Ammon's horn (tissue), 1 donor: ENCODE data around the gene ZDHHC1.

ENCODE experiments used
- DNase-seq: peaks from one replicate; pipeline ENCODE4 v3.0.0-alpha.2; 2016; ENCODE audit warnings: low spot score

The ZDHHC1 gene

DNA sequence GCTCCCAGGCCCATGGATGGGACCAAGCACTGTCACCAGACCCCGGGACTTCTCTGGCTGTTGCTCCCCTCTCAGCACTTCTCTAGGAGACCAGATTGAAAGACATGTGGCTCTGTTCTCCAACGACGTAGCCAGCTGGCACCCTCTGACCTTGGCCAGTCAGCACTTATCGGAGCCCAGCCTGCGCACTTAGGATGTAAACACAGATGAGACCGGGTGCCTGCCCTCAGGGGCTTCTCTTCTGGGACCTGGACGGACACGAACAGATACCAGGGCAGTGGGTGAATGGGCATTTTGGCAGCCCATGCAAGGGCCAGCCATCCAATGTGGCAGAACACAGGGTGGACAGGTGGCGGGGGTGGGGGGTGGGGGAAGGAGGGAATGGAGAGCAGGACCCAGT, 6.6 kb downstream of the ZDHHC1 start:
- DNase-seq: no peak

DNA sequence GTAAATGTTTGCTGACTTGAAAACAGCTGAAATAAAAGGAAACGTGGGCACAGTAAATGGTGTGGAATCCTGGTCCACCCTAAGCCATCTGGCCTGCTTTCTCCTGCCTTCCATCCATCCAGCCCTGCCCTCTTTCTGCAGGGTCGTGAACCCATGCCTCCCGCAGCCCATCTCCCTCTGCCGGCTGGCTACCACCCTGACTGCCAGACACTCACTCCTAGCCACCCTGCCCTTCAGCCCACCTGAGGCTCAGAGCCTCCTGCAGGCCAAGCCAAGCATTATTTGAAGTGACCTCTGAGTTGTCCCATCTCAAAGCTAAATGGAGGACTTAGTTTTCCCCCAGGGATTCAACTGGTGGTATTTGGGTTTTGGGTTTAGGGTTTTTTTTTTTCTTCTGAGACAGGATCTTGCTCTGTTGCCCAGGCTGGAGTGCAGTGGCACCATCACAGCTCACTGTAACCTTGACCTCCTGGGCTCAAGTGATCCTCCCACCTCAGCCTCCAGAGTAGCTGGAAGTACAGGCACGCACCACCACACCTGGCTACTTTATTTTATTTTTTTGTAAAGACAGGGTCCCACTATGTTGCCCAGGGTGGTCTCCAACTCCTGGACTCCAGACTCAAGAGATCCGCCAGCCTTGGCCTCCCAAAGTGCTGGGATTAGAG, 8.4 kb downstream of the ZDHHC1 start:
- DNase-seq: no peak

DNA sequence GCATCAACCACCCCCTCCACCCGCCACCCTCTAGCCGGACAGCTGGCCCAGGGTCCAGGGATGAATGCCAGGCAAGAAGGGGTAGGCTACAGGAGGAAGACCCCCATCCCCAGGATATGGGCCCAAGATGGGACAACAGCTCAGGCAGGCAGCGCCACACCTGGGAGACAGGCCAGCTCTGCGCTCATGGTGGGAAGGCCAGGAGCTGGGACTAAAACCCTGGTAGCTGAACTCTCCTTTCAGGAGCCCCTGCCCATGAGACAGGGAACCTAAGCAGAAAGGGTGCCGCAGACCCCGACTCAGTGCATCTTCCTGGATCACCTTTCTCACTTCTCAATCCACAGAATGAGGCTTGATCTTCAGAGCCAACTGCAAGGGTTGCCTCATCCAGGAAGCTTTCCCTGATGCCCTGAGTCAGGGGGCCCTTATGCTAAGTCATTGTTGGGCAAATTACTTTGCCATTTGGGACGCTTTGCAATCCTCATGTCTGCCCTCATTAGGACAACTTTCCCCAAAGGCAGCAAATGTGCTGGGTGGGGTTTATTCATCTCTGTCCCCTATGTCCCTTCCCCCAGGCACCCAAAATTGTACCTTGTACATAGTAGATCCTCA, 9.0 kb downstream of the ZDHHC1 start:
- DNase-seq: no peak

DNA sequence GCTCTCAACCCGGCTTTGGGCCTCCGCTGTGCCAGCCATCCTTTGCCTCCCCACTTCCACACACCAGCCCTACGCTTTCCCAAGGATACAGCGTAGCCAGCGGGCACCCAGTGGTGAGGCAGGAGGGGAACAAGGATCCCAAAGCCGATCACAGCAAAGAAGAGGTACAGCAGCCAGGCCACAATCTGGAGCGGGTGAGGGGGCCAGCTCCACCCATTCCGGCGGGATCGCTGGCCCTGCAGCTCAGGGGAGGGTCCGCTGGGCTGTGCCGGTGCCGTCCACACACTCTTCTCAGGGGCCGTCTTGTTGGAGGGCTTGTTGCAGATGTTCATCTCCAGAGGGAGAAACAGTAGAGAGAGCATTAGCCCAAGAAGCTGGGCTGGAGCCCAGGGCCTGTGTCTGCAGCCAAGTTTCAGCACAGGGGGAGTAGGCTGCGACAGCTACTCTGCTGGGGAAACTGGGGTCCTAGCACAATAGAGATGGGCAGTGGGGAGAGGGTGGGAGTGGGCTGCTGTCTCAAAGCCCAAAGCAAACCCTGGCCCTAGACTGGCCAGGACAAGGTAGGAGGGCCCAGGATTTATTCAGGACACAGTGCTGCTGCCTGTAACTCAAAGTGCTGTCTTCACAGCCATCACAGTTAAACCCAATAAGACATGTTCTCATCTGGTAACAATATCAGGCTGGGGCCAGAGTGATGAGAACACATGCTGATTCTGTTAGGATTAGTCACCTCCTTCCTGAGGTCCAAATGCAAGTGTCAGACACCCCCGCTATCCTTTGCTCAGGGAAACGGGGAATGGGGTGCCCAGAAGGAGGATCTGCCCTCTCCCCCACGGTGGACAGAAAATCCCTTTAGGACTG, 9.9 kb downstream of the ZDHHC1 start:
- DNase-seq: peak; percentile 49

DNA sequence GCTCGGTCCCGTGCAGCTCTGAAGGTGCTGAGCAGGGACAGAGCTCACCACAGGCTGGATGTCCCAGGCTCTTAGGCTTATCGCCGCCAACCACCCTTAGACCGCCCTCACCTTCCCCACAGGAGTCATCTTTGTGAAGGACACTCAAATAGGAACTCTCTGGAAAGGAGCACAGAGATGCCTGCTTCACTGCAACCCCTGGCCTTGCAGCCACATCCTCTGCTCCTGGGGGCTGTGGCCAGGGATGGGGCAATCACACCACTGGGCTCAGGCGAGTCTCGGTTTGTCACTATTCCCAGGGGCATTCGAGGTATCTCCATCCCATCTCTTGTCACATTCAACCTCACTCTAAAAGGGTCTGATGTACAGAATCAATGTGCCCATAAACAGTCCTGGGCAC, 10.9 kb downstream of the ZDHHC1 start:
- no peak for DNase-seq

DNA sequence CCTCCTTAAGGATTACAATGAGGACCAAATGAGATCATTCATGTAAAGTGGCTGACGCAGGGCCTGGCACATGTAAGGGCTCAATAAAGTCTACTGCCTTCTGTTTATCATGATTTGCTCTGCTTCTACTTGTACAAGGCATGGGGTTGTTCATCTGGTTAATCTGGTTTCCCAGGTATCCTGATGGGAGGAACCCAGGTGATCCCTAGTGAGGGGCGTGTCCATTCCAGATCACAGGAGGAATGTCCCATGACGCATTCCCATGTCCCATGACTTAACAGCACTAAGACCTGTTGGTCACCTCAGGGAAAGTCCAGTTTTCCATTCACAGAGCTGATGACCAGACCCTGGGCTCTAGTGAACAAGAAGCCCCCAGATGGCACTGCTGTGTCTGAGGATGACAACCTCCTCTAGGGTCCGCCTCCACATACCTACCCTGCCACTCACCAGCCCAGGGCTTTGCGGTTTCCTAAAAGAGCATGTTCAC, 11.5 kb downstream of the ZDHHC1 start:
- DNase-seq: no peak

DNA sequence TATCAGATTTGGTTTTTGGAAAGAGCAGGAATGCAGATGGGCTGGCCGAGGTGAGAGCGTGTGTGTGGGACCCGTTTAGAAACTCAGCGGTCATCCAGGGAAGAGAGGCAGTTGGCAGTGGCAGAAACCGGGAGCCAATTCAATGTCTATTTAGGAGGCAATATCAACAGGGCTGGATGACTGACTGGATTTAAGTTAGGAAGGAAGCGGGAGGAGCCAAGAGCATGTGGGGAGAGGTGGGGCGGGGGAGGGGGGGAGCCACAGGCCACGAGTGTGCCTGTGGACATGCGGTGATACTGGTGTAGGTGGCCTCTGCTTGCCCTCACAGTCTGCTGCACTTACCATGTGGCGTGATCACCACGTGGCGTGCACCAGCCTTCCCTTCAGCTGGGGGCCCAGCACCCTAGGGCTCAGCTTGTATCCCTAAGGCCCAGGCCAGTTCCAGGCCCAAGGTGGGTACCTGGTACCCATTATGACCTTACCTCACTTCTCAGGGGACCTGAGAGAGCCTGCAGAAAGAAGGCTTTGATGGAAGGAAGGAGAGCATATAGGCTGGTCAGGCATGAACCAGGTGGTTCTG, 12.2 kb downstream of the ZDHHC1 start:
- no peak for DNase-seq

DNA sequence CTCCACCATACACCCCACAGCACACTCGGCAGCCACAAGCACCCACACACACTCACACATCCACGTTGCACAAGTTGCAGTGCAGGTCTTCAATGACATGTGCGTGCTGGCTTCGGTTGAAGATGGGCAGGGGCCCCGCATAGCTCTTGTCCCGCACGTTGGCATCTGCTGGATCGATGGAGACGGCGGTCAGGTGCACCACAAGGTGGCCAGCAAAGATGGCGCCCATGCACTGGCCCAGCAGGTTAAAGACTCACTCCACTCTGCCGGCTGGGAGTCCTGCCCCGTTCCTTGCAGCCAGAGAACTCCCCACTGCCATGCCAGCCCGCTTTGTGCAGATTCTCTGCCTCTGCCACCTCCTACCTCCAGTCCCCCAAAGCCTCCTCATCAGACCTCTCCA, 15.4 kb downstream of the ZDHHC1 start:
- no peak for DNase-seq

DNA sequence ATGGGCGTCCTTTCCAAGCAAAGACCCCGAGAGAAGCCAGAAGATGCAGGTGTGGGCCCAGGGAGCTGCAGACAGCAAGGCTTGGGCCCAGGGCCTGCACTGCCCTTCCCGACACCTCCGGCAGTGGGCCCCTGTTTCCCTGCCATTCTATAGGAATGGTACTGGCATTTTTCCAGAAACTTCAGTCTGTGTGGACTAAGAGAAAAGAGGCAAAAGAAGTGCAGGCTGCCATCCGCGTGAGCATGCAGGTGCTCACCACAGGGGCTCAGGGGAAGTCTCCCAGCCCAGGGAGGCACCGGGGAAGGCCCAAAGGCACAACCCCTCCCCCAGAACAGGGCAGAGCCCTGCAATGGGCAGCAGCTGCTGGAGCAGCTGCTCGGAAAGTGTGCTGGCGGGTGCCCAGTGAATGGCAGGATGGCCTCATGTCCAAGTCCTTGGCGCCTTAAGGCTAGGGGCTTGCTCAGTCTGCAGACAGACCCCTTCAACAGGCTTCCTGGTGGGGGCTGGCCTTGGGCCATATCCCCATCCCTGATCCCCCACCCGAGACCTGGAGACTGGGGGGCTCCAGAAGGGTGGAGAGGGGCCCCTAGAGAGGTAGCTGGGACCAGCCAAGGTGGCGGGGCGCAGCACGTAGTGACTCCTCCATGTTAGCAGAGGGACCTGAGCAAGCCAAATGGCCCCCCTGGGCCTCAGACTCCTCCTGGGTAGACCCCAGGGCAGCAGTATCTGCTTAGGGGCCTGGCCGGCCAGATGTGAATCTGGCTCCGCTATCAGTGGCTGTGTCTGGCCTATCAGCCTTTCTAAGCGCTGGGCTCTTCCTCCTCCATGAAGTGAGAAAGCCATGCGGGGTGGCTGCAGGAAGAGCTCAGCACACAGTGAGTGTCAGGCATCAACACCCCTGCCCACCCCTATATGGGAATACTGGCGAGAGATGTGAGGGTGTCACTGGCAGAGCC, 16.2 kb downstream of the ZDHHC1 start:
- DNase-seq: no peak

DNA sequence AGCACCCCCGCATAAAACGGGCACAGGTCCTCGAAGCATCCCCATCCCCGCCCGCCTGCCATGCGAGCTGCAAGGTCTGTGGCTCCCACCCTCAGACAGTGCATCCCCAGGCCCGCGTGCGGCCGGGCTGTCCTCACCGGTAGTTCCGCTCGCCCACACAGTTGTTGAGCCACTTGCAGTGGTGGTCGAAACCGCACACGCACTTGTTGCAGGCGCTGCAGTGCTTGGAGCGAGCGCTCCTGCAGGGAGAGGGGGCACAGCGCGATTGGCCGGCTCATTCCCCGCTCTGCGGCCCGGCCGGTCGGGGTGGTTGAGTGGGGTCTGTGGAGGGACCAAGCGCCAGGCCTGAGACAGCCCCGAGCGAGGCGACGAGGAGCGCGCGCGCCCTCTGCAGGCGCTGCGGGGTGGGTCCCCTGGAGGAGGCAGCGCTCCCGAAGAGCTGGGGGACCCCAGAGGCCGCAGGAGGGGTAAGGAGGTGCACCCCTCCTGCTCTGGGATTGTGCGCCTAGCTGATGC, 17.0 kb downstream of the ZDHHC1 start:
- peak; percentile 57 for DNase-seq

DNA sequence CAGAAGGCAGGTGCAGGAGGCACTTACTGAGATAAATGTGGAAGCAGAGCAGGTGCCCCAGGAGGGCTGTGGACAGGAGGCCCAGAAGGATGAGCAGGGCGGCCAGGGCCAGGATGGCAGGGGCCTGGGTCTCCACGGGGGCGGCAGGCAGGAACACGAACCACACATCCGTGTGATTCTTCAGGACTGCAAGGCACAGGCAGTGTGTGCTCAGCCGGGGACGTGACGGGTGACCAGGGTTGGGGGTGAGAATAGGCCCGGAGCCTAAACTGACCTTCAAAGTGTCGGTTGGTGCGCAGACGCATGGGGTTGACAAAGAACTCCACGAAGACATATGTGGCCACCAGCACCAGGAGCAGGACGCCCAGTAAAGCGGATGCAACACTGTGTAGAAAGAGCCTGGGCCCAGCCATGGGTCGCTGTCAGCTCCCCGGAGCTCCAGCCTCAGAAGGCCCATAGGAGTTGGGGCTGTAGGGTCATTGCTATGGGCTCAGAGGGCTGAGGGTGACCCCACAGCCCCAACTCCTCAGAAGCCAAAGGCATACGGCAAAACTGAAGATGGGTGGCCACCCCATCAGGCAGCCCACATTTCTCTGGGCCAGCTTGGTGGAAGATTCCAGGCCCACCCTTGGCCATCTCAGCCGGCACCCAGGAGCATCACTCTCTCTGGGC, 17.6 kb downstream of the ZDHHC1 start:
- no peak for DNase-seq

DNA sequence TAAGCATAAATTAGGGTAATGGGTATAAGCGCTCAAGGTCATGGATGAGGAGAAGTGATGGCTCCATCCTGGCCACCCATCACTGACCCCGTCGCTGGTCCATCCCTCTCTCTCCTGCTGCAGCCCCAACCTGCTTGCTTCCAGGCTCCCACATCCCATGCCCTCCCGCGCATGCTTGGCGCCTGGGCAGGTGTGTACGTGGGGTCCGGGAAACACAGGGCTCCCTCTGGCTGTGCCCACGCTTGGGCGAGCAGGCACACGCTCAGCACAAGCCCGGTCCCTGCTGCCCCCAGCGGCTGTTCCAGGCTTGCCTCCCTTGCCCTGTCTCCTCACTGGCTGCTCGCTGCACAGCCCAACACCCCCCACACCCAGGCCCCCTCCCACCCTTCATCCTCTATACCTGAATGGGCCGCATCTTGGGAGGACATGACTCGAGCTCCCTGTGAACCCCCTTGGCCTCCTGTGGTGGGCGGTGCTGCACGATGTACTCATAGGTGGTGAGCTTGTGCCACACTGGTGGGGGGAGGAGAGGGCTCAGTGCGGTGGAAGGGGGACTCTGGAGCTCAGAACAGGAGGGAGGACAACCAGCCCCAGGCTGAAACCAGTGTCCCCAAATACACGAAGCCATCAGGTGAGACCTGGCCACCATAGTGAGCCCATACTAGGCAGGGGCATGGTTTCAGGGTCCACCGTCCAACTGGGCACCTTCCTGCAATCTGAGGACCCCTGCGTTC, 18.3 kb downstream of the ZDHHC1 start:
- no peak for DNase-seq

DNA sequence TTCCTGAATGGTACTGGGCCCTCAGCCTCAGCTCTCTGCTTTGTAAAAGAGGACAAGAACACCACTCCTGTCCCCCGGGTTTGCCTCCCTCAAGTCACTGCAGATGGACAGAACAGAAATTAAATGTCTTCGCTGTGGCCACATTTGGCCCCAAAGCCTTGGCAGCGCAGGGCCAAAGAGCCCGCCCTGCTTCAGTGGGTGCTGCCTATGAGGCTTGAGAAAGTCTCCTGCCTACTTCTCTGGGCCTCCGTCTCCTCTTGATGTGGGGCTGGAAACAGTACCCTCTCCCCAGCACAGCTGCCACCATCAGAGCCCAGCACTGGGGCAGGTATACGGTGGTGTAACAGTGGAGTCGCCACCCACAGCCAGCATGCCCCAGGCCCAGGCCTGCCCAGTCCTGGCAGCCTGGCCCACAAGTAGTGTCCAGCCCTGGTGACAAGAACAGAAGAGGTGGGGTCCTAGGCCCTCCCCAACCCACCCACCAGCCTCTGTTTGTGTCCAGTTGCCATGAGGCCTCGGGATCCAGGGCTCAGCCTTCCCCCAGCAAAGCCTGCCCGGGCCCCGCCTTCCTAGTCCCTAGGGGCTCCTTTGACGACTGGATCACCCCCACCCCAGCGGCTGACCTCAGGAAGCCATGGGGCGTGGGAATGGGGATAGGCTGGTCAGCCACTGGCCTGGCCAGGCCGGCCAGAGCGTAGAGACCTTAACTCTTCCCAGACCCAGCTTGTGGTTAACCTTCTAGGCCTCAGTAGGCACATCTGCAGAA, 19.1 kb downstream of the ZDHHC1 start:
- no peak for DNase-seq

DNA sequence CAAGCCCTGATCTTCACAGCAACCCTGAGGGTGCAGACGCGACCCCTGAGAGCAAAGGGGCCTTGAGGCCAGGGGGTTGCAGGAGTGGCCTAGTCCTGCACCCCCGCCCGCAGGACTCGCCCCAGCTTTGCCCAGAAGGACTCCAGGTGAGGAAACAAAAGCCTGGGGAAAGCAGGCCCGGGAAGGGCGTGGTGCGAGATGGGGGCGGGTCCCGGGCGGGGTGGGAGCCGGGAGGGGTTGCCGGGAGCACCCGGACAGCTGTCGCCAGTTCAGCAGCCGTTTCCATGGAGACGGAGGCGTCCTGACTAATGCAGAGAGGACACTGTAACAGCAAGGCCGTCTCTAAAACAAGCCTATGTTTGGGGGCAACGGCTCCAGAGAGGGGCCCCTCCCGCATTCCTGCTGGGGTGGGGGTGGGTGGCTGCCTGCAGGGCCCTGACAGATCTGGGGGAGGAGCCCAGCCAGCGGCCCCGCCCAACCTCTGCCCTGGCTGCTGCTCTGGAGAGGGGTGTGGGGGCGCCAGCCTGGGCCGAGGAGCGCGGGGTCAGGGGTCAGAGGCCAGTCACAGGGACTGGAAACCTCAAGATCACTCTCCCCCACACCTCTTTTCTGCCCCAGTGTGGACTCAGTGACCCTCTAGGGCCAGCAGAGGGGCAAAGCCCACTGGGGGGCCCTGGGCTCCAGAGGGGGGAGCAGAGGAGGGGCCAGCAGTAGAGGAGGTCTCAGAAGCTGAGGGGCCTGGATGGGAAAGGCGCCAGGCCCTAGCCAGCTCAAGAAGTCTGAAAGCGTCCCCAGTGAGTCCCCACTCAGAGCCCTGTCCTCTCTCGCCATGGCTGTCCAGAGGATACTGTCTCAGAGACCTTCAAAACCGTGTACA, 19.9 kb downstream of the ZDHHC1 start:
- peak; percentile 69 for DNase-seq

DNA sequence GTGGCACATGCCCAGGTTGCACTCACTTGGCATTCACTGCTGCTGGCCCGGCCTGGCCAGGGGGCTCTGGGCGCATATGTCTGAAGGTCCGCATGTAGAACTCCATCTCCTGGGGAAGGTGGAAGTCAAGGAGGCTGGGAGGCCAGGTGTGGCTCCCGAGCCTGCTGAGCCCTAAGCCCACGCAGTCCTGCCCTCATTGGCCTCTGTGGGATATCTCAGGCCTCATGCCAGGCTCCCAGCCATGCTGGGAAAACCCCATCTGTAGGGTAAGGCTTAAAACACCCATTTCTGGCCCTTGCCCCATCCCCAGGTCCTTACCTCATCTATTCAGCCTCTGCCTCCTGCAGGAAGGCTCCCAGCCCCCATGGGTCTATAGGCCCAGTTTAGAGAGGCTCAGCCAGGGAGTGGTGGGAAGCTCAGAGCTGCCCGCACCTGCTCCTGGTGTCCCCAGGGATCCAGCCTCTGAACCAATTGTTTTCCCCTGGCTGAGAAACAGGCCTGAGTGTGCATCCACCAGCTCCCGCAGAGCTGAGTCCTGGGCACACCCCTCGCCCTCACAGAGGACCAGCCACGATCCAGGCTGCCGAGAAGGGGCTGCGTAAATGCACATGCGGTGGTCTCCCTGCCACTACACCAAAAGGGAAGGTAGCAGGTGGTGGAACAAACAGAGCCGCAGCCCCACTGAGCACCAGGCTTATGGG, 20.7 kb downstream of the ZDHHC1 start:
- DNase-seq: no peak

DNA sequence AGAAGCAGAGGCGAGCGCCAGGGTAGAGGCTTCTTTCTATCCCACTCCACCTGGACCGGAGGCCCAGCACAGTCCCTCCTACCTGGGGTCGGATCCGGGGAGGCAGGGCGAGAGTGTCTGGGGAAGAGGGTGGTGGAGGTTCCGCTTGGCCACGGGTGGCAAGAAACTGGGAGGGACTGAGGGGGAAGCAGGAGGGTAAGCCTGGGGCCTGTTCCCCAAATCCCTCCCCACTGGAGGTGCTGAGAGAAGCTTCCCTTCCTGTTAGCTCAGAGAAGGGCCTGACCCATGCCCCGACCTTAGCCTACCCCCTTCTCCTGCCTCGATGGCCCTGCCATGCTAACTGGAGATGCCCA, 21.2 kb downstream of the ZDHHC1 start:
- no peak for DNase-seq
